Smooth muscle cell (in vitro differentiated cells): Measurements from ENCODE around the gene MELK. TPM values are rescaled to one million over a fixed set of nuclear protein-coding genes. Genes with fewer than 3 reads are reported as not detected.

Experiments
- DNase-seq: peaks from one replicate; lab custom pipeline; 2025; ENCODE audit not compliant: unreplicated experiment; lab: John Stamatoyannopoulos, UW
- H2AFZ ChIP-seq: fragments of 200-600 bp; sonication (generic); 2 replicates; pipeline ENCODE4 v1.6.0; 2016; ENCODE audit warnings: antibody characterized with exemption, low read depth, mild to moderate bottlenecking
- H3F3A ChIP-seq: fragments of 200-600 bp; sonication (generic); 2 replicates; pipeline ENCODE4 v1.6.0; 2017; ENCODE audit warnings: antibody characterized with exemption, low read depth
- H3K27ac ChIP-seq: fragments of 200-600 bp; sonication (generic); 2 replicates; pipeline ENCODE4 v1.5.1; 2016; ENCODE audit warnings: low read depth, mild to moderate bottlenecking
- H3K27me3 ChIP-seq: fragments of 200-600 bp; sonication (generic); 2 replicates; pipeline ENCODE4 v1.6.1; 2016; ENCODE audit warnings: low read depth, mild to moderate bottlenecking
- H3K36me3 ChIP-seq: fragments of 200-600 bp; sonication (generic); 2 replicates; pipeline ENCODE4 v1.5.1; 2016; ENCODE audit warnings: low read depth
- H3K4me1 ChIP-seq: fragments of 200-600 bp; sonication (generic); 2 replicates; pipeline ENCODE4 v1.5.1; 2016; ENCODE audit warnings: low read depth
- H3K4me2 ChIP-seq: fragments of 200-600 bp; sonication (generic); 2 replicates; pipeline ENCODE4 v1.6.0; 2016; ENCODE audit warnings: mild to moderate bottlenecking
- H3K4me3 ChIP-seq: fragments of 200-600 bp; sonication (generic); 2 replicates; pipeline ENCODE4 v1.5.1; 2016; ENCODE audit warnings: mild to moderate bottlenecking
- H3K79me2 ChIP-seq: fragments of 200-600 bp; sonication (generic); 2 replicates; pipeline ENCODE4 v1.6.0; 2016; ENCODE audit warnings: low read depth, mild to moderate bottlenecking
- H3K9ac ChIP-seq: fragments of 200-600 bp; sonication (generic); 2 replicates; pipeline ENCODE4 v1.6.0; 2016; ENCODE audit warnings: low read depth
- H3K9me3 ChIP-seq: fragments of 200-600 bp; sonication (generic); replicated peaks from 2 replicates; pipeline ENCODE4 v1.5.1; 2016; ENCODE audit warnings: low read depth
- H4K20me1 ChIP-seq: fragments of 200-600 bp; sonication (generic); 2 replicates; pipeline ENCODE4 v1.6.0; 2016; ENCODE audit warnings: low read depth
- WGBS: methylation state at CpG from one replicate; pipeline ENCODE4 v1.1.7; 2016; ENCODE audit warnings: low lambda C conversion rate; 5-methylcytosine and 5-hydroxymethylcytosine counted together
- polyA plus RNA-seq: library from polyadenylated mRNA; unstranded; fragments of >200 nt; fragmentation: Nextera tagmentation; extraction: Ambion mirVana; gene quantifications from 2 replicates; pipeline ENCODE4 v1.2.1, GENCODE V29; 2016
- total RNA-seq: library from RNA; depleted of rRNA; stranded (reverse); fragments of >200 nt; gene quantifications from 2 replicates; pipeline ENCODE4 v1.2.3, GENCODE V29; 2014
- TF ChIP-seq, protein P1 (sequence below): fragments of 200-600 bp; sonication (generic); IDR thresholded peaks from 2 replicates; pipeline ENCODE4 v1.5.1; 2017; ENCODE audit warnings: borderline replicate concordance, mild to moderate bottlenecking, antibody characterized with exemption; ENCODE audit not compliant: insufficient read depth, poor library complexity, severe bottlenecking

MELK gene
- total and polyA plus RNA-seq, 2 experiments from 2014 or later = 20.1 to 25.3 TPM

DNA sequence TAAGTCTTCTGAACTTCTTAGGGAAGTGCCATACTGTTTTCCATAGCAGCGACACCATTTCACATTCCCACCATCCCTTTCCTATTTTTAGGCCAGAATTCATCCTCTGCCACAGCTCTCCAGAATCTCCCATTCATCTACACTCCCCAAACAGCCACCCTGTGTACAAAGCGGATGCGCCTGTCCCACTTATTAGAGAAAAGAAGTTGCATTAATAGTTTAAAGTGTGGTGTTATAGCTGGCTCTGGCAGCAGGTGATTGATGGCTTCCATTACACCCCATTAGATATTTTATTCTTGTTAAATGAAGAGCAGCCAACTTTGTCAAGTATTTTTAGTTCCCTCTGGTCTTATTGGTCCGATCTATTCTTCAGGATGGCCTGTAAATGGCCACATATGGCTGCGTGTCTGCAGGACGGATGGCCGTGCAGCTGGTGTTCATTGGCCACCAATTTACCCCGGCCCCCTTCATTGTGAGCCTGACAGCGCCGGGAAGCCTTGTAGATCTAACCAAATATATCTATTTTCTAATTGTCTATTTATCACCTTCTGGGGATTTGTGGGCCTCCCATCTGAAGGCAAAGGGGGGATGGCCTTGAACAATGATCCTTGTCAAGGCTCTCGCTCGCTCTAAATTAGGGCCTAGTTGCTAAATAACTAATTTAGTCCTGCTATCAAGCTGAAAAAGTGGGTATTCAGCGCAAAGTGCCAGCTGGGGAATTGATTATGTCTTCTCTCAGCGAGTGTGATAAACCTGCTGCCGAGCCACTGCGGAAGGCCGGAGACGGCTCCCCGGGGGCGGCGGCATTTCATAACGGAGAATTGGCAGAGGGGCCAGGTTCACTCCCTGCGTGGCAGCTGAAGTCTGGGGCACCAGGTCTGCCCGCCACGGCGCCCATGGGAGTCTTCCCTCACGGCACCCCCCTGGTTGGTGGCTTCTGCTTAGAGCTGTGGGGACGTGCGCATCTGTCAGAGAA is 141.1 kb downstream of the MELK start:
- DNase-seq = no peak
- Histone ChIP-seq H3F3A (no peaks in the 10 kb centered on the region), H3K79me2 (no peaks in the 10 kb centered on the region), H2AFZ (no peak overlapping the region), H3K36me3 (no peaks in the 10 kb centered on the region), H3K9ac (no peak overlapping the region), H3K9me3 (no peaks in the 10 kb centered on the region), H3K27ac (no peak overlapping the region), H3K4me3 (no peak overlapping the region), H3K4me1 (no peaks in the 10 kb centered on the region), H3K4me2 (no peak overlapping the region), H4K20me1 (no peaks in the 10 kb centered on the region), H3K27me3 (peaks cover 10% of the 10 kb centered on the region)
- 95% methylated on average over 29 of the region's 29 CpGs for WGBS
- TF ChIP-seq, protein P1, sequence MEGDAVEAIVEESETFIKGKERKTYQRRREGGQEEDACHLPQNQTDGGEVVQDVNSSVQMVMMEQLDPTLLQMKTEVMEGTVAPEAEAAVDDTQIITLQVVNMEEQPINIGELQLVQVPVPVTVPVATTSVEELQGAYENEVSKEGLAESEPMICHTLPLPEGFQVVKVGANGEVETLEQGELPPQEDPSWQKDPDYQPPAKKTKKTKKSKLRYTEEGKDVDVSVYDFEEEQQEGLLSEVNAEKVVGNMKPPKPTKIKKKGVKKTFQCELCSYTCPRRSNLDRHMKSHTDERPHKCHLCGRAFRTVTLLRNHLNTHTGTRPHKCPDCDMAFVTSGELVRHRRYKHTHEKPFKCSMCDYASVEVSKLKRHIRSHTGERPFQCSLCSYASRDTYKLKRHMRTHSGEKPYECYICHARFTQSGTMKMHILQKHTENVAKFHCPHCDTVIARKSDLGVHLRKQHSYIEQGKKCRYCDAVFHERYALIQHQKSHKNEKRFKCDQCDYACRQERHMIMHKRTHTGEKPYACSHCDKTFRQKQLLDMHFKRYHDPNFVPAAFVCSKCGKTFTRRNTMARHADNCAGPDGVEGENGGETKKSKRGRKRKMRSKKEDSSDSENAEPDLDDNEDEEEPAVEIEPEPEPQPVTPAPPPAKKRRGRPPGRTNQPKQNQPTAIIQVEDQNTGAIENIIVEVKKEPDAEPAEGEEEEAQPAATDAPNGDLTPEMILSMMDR = no peak

DNA sequence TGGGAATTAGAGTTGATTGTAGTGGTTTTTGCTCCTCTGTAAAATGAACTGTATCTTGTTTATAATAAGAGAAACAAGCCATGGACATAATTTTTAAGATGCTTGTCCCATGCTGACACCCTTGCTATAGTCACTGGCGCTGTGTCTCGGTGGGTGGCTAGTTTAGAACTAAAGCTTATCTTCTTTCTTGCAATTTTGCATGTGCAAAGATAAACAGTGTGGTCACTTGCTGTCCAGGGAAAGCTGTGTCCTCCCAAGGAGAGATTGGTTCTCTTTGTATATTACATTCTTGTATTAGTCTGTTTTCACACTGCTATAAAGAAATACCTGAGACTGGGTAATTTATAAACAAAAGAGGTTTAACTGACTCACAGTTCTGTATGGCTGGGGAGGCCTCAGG is 143.8 kb downstream of the MELK start:
- H3K36me3 ChIP-seq = no peaks in the 10 kb centered on the region
- no peak overlapping the region for H3K4me3 ChIP-seq
- no peak for DNase-seq
- TF ChIP-seq, protein P1 = no peak
- no peaks in the 10 kb centered on the region for H3K9me3 ChIP-seq
- no peaks in the 10 kb centered on the region for H3K79me2 ChIP-seq
- H3K9ac ChIP-seq = no peak overlapping the region
- H3K27me3 ChIP-seq = peaks cover 15% of the 10 kb centered on the region
- no peaks in the 10 kb centered on the region for H3K4me1 ChIP-seq
- WGBS = 55% methylated on average over 2 of the region's 2 CpGs
- no peak overlapping the region for H2AFZ ChIP-seq
- no peak overlapping the region for H3K27ac ChIP-seq
- H3K4me2 ChIP-seq = no peak overlapping the region
- no peaks in the 10 kb centered on the region for H3F3A ChIP-seq
- H4K20me1 ChIP-seq = no peaks in the 10 kb centered on the region

DNA sequence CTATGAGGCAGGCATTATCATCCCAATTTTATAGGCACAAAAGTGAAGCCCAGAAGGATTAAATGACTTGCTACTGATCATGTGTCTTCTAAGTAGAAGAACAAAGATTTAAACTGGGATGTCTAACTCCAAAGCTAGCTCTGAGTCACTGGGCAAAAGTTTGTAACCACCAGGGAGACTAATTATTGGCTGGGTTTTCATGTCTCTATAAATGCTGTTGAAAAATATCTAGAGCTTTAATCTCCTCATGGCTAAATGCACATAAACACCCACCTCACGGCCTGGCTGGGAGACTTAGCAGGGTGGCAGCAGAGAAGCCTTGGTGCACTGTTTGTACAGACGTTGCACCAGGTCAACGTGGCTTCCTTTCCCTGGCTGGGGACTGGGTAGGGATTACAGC is 144.6 kb downstream of the MELK start:
- TF ChIP-seq, protein P1 = no peak
- Histone ChIP-seq H3K4me1 (no peaks in the 10 kb centered on the region), H3K4me3 (no peak overlapping the region), H3K79me2 (no peaks in the 10 kb centered on the region), H3F3A (no peaks in the 10 kb centered on the region), H2AFZ (no peak overlapping the region), H3K4me2 (no peak overlapping the region), H3K27me3 (peaks cover 15% of the 10 kb centered on the region), H3K27ac (no peak overlapping the region), H3K9ac (no peak overlapping the region), H3K36me3 (no peaks in the 10 kb centered on the region), H3K9me3 (no peaks in the 10 kb centered on the region), H4K20me1 (no peaks in the 10 kb centered on the region)
- DNase-seq = no peak
- 41% methylated on average over 3 of the region's 3 CpGs for WGBS
